Measurements from ENCODE around the gene MIEN1. TPM values are rescaled to one million over a fixed set of nuclear protein-coding genes. Genes with fewer than 3 reads are reported as not detected.

The MIEN1 gene
- total RNA-seq, 1 experiment from 2014 or later = 40.6 TPM

GRCh38 chr17:39709998-39710964, 20.1 kb downstream of the MIEN1 start (continued):
- TF ChIP-seq MLX (CRISPR knock-in tag; IDR thresholded peaks at IDR 0.05) = no peak
- no peak for TF ChIP-seq MXD4 (CRISPR knock-in tag; IDR thresholded peaks at IDR 0.05; ENCODE audit: borderline replicate concordance)
- no peak for TF ChIP-seq ZNF396 (CRISPR knock-in tag; IDR thresholded peaks at IDR 0.05; ENCODE audit: borderline replicate concordance)
- TF ChIP-seq EMX1 (CRISPR knock-in tag; IDR thresholded peaks at IDR 0.05) = no peak
- no peak for TF ChIP-seq ZNF232 (CRISPR knock-in tag; IDR thresholded peaks at IDR 0.05)
- TF ChIP-seq TP53 (CRISPR knock-in tag; IDR thresholded peaks at IDR 0.05) = no peak
- no peak for TF ChIP-seq ZNF219 (CRISPR knock-in tag; IDR thresholded peaks at IDR 0.05; ENCODE audit: borderline replicate concordance)
- no peak for TF ChIP-seq ZNF532 (CRISPR knock-in tag; IDR thresholded peaks at IDR 0.05; ENCODE audit: borderline replicate concordance)
- TF ChIP-seq ZNF121 (CRISPR knock-in tag; IDR thresholded peaks at IDR 0.05) = no peak
- TF ChIP-seq IRF2 (CRISPR knock-in tag; IDR thresholded peaks at IDR 0.05; ENCODE audit: borderline replicate concordance, low read depth) = no peak

GRCh38 chr17:39709319-39709997, 20.9 kb downstream of the MIEN1 start:
- DNase-seq (ENCODE audit: low spot score) (no peak), ATAC-seq (no peak)
- Mint-ChIP-seq H3K4me1 (peaks cover 16% of the 10 kb centered on the region), H3K27ac (peak overlapping the region; percentile 83), H3K27me3 (ENCODE audit: low read depth) (no peaks in the 10 kb centered on the region), H3K4me3 (no peak overlapping the region), H3K36me3 (peaks cover 54% of the 10 kb centered on the region), H3K9me3 (no peaks in the 10 kb centered on the region)
- CTCF ChIA-PET = no interaction called here
- POLR2A ChIA-PET = interaction anchor here (0.7 kb wide), 1 partner anchor 21 kb away, joined by 3 read pairs; the partner anchor contains the start of gene MIEN1
- TF ChIP-seq SOX15 (CRISPR knock-in tag; IDR thresholded peaks at IDR 0.05) (no peak), USF2 (CRISPR knock-in tag; IDR thresholded peaks at IDR 0.05) (no peak), ZNF396 (CRISPR knock-in tag; IDR thresholded peaks at IDR 0.05; ENCODE audit: borderline replicate concordance) (no peak), GABPB1 (CRISPR knock-in tag; IDR thresholded peaks at IDR 0.05) (no peak), OVOL2 (CRISPR knock-in tag; IDR thresholded peaks at IDR 0.05; ENCODE audit: borderline replicate concordance) (no peak), ZNF317 (CRISPR knock-in tag; IDR thresholded peaks at IDR 0.05; ENCODE audit: borderline replicate concordance, low read depth) (no peak), E2F1 (CRISPR knock-in tag; IDR thresholded peaks at IDR 0.05) (no peak), HMGA2 (CRISPR knock-in tag; IDR thresholded peaks at IDR 0.05) (no peak), CTCF (IDR thresholded peaks at IDR 0.05) (no peak), FOXK1 (CRISPR knock-in tag; IDR thresholded peaks at IDR 0.05) (no peak), ESRRA (CRISPR knock-in tag; IDR thresholded peaks at IDR 0.05; ENCODE audit: borderline replicate concordance) (no peak)

All from WTC11 (cell line).